Hypothalamus (tissue), 51 donors: ENCODE results near the gene GPR137.
A peak's percentile ranks its signal among the peaks of the same experiment; 100 is the strongest.

Experiments
- DNase-seq, 51 donors: peaks; one replicate each; lab custom pipeline; 2025; lab: John Stamatoyannopoulos, UW

The GPR137 gene

GRCh38 chr11:64248578-64248977 is 37.1 kb upstream of the GPR137 start:
- no peak for DNase-seq

GRCh38 chr11:64249038-64249437 is 36.6 kb upstream of the GPR137 start:
- no peak for DNase-seq

GRCh38 chr11:64249563-64250414 is 35.9 kb upstream of the GPR137 start:
- DNase-seq: no peak

- no peak for DNase-seq
Observed at GRCh38 chr11:64250415-64251015, 35.1 kb upstream of the GPR137 start.

- peak in 32 of 51 donors; percentile 20 to 75 (median 43) for DNase-seq
Observed at GRCh38 chr11:64251016-64251752, 34.5 kb upstream of the GPR137 start, which contains the start of gene PLCB3. Gene PLCB3, plus strand, starts transcription at chr11:64251530. Its CDS starts 120 bp downstream, at chr11:64251650.

DNA sequence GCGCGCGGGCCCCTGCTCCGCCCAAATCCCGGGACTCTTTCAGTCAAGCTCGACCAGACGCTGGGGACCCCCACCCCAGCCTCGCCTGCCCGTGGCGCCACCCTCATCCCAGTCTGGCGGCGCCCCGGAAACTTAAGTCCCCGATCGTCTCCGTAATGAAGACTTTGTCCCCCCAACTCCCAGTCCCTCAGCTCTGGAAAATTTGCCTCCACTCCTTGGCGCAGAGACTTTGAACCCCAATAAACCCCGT is 34.0 kb upstream of the GPR137 start:
- no peak for DNase-seq

DNA sequence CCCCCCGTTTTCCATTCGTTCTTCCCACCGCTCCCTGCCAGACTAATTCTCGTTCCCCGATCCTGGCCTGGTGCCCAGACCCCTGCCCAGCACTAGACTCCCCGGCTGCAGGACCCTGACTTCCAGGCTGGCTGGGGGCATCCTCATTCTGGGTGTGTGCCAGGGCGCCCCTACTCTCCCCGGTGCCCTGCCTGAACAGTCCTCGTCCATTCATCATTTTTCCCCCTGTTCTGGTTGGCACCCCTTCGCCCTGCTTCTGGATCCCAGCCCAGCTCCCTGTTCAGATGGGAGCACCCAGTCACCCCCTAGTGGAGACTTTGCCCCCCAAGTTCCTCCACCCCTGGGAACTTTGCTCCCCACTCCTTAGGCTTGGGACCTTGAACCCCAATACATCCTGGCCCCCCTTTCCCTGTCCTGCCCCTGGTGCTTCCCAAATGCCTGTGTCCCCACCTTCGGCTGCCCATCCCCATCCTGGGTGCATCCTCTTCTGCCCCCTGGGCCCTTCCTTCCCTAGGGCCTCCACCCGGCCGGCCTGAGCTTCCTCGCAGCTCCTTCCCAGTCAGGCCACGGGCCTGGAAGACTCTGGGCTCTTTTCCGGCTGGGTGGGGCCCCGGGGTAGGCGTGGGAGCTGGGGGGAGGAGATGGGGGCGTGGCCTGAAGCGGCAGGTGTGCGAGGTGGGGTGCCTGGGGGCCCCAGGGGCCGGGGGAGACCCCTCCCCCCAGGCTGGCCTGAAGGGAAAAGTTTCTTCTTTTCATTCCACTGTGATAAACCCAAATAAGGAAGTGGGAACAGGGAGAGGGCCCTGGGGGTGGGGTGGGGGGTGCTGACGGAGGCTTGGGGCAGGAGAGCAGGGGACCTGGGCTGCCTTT is 33.4 kb upstream of the GPR137 start:
- peak in 3 of 51 donors; percentile 16 to 41 (median 21) for DNase-seq

- DNase-seq: no peak
Observed at GRCh38 chr11:64253043-64253442, 32.6 kb upstream of the GPR137 start.

DNA sequence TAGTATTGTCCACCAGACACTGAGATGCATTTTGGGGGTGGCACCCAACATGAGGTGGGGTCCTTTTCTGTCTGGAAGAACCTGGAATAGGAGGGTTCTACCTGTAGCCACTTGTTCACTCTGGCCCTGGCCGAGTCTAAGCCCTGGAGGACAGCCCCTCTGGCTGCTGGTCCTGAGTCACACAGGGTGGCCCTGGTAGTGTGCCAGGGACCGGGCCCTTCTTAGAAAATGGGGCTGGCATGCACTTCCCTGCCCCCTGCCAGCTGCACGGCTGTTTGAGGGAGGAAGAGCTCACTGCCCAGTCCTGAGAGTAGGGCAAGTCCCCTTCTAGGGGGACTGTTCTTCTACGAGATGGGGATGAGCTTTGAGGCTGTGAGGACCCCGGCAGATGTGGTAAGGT is 32.2 kb upstream of the GPR137 start:
- DNase-seq: peak in 34 of 51 donors; percentile 9 to 82 (median 52)

DNA sequence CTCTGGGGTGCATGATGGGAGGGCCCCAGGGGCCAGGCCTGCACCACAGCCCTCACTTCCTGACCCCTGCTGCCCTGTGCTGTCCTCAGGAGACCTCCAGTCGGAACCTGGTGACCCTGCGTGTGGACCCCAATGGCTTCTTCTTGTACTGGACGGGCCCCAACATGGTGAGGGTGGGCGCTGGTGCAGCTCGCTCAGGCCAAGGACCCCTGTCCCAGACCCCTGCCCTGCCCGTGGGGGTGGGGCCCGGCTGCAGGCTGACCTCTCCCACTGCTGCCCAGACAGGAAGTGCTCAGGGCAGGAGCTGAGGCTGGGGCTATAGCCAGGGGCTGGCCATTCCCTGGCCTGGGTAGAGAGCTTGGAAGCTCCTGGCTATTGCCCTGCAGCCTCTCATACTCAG is 31.3 kb upstream of the GPR137 start:
- DNase-seq: no peak

GRCh38 chr11:64255135-64256128 is 30.2 kb upstream of the GPR137 start:
- no peak for DNase-seq

DNA sequence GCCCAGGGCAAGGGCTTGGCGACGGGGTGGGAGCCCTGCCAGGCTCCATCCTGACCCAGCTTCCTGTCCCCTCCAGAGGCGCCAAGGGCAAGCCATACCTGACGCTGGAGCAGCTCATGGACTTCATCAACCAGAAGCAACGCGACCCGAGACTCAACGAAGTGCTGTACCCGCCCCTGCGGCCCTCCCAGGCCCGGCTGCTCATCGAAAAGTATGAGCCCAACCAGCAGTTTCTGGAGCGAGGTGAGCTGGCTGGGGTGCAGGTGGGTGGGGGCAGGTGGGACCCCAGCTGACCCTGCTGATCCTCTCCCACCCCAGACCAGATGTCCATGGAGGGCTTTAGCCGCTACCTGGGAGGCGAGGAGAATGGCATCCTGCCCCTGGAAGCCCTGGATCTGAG is 29.3 kb upstream of the GPR137 start:
- DNase-seq: no peak

- DNase-seq: no peak
Observed at GRCh38 chr11:64258356-64258755, 27.3 kb upstream of the GPR137 start.

DNA sequence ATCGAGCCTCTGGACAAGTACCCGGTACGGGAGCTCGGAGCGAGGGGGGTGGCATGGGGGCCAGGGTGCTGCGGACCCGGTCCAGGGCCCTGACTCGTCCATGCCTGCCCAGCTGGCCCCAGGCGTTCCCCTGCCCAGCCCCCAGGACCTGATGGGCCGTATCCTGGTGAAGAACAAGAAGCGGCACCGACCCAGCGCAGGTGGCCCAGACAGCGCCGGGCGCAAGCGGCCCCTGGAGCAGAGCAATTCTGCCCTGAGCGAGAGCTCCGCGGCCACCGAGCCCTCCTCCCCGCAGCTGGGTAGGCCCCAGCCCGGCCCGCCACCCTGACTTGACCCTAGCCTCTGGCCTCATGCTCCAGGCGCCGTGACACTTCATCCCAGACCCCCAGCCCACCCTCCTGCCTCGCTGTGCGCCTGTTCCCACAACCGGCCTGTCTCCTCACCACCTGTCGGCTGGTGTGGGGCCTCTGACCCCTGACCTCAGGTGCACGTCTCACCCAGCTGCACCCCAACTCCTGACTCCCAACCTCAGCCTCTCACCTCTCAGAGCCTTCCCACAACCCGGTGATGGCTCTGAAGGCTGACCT is 26.6 kb upstream of the GPR137 start:
- DNase-seq: no peak

- no peak for DNase-seq
Observed at GRCh38 chr11:64259533-64260067, 26.0 kb upstream of the GPR137 start.

GRCh38 chr11:64260147-64260708 is 25.4 kb upstream of the GPR137 start:
- DNase-seq: no peak

- DNase-seq: no peak
Observed at GRCh38 chr11:64261556-64262080, 24.0 kb upstream of the GPR137 start.
